Astrocyte of the cerebellum (primary cell): ENCODE measurements around the gene TSN.
"Not testable (repeated sequence)": the region's sequence is repeated elsewhere in the genome, so short reads cannot be mapped to it uniquely, and the experiment has no call there.

Experiments used
- DNase-seq: peaks from one replicate; pipeline ENCODE4 v3.0.0-alpha.2; 2011; ENCODE audit warnings: low read depth
- H3K4me3 ChIP-seq: 2 replicates; pipeline ENCODE4 v1.5.1; 2011; ENCODE audit warnings: mild to moderate bottlenecking, low read depth, low read length, moderate library complexity
- CTCF ChIP-seq: IDR thresholded peaks from 2 replicates; pipeline ENCODE4 v1.5.1; 2012; ENCODE audit warnings: low read length, low read depth, moderate library complexity, mild to moderate bottlenecking; ENCODE audit errors: missing control alignments
- in situ Hi-C: cut with HindIII; loops from 2 replicates; pipeline ENCODE4 v1.10.0; 2017; ENCODE audit warnings: low sequenced_read_pairs

TSN gene

GRCh38 chr2:121710470-121711170 is 44.8 kb upstream of the TSN start:
- H3K4me3 ChIP-seq, result no peak overlapping the region
- no peak for TF ChIP-seq CTCF
- in situ Hi-C loops, result loop anchor here (25.0 kb wide), 1 partner anchor 323 kb away; no protein-coding TSS in a partner anchor
- DNase-seq, result no peak

- in situ Hi-C loops, result loop anchor here (25.0 kb wide), 1 partner anchor 324 kb away; no protein-coding TSS in a partner anchor
- not testable (repeated sequence) for DNase-seq, H3K4me3 ChIP-seq
Measured at GRCh38 chr2:121711481-121711880, 44.0 kb upstream of the TSN start.

GRCh38 chr2:121716126-121716525 is 39.3 kb upstream of the TSN start:
- no peak for TF ChIP-seq CTCF

GRCh38 chr2:121717529-121717928 is 37.9 kb upstream of the TSN start:
- no peak for TF ChIP-seq CTCF
- in situ Hi-C loops, result loop anchor here (25.0 kb wide), 1 partner anchor 330 kb away; no protein-coding TSS in a partner anchor
- no peak overlapping the region for H3K4me3 ChIP-seq
- no peak for DNase-seq

More at GRCh38 chr2:121716126-121716525, 39.3 kb upstream of the TSN start:
- no peak overlapping the region for H3K4me3 ChIP-seq
- no peak for DNase-seq
- in situ Hi-C loops, result loop anchor here (25.0 kb wide), 1 partner anchor 329 kb away; no protein-coding TSS in a partner anchor

GRCh38 chr2:121721926-121722325 is 33.5 kb upstream of the TSN start:
- no peak overlapping the region for H3K4me3 ChIP-seq
- in situ Hi-C loops, result loop anchor here (25.0 kb wide), 1 partner anchor 335 kb away; no protein-coding TSS in a partner anchor
- no peak for DNase-seq
- TF ChIP-seq CTCF, result no peak

- no peak for DNase-seq
- in situ Hi-C loops, result loop anchor here (25.0 kb wide), 1 partner anchor 335 kb away; no protein-coding TSS in a partner anchor
- no peak overlapping the region for H3K4me3 ChIP-seq
- TF ChIP-seq CTCF, result no peak
Measured at GRCh38 chr2:121722479-121722878, 33.0 kb upstream of the TSN start.

- TF ChIP-seq CTCF, result no peak
- H3K4me3 ChIP-seq, result no peak overlapping the region
- in situ Hi-C loops, result loop anchor here (25.0 kb wide), 1 partner anchor 336 kb away; no protein-coding TSS in a partner anchor
- no peak for DNase-seq
Measured at GRCh38 chr2:121723316-121723715, 32.1 kb upstream of the TSN start.
